Measurements from ENCODE around the gene ITSN1. TPM values are rescaled to one million over a fixed set of nuclear protein-coding genes. Genes with fewer than 3 reads are reported as not detected.

The ITSN1 gene
- total RNA-seq, 1 donor from 2014 or later = 44.0 TPM

- Mint-ChIP-seq H3K27ac (ENCODE audit: unreplicated experiment) (no peak overlapping the region), H3K9me3 (ENCODE audit: unreplicated experiment) (no peaks in the 10 kb centered on the region), H3K4me3 (ENCODE audit: unreplicated experiment) (no peak overlapping the region), H3K27me3 (ENCODE audit: unreplicated experiment) (no peaks in the 10 kb centered on the region), H3K36me3 (ENCODE audit: unreplicated experiment) (peaks cover 13% of the 10 kb centered on the region), H3K4me1 (ENCODE audit: unreplicated experiment) (peaks cover 31% of the 10 kb centered on the region)
- TF ChIP-seq, protein P1, sequence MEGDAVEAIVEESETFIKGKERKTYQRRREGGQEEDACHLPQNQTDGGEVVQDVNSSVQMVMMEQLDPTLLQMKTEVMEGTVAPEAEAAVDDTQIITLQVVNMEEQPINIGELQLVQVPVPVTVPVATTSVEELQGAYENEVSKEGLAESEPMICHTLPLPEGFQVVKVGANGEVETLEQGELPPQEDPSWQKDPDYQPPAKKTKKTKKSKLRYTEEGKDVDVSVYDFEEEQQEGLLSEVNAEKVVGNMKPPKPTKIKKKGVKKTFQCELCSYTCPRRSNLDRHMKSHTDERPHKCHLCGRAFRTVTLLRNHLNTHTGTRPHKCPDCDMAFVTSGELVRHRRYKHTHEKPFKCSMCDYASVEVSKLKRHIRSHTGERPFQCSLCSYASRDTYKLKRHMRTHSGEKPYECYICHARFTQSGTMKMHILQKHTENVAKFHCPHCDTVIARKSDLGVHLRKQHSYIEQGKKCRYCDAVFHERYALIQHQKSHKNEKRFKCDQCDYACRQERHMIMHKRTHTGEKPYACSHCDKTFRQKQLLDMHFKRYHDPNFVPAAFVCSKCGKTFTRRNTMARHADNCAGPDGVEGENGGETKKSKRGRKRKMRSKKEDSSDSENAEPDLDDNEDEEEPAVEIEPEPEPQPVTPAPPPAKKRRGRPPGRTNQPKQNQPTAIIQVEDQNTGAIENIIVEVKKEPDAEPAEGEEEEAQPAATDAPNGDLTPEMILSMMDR (IDR thresholded peaks at IDR 0.05) = no peak
- DNase-seq (ENCODE audit: extremely low spot score, unreplicated experiment) = no peak
Observed at GRCh38 chr21:33899199-33899598, 256.9 kb downstream of the ITSN1 start.

DNA sequence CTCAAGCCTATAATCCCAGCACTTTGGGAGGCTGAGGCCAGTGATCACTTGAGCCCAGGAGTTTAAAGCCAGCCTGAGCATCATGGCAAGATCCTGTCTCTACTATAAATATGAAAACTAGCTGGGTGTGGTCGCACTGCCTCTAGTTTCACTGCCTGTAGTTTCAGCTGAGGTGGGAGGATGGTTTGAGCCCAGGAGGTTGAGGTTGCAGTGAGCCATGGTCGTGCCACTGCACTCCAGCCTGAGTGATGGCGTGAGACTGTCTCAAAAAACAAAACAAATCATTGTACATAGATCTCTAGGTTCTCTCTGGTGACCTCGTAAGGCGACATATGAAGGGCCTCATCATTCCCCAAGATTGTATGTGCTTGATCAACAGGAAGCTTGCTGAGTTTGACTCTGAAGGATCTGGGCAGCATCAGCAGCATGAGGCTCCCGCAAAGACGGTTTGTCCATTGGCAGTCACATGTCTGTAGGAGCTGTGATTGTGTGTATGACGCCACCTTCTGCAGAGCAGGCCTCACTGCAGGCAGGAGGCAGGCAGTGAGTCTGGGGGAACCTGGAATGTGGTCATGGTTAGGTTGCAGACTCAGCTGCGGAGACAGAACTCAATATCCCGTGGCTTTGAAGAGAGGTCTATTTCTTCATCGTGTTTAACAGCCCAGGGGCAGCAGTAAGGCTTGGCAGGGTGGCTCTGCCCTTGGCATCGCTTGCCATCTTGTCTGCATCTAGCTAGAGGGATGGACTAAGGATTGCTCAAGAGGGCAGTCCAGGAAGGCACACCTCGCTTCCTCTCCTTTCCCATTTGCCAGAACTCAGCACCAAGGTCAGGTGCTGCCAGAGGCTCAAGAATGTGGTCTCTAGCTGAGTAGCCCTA lies 259.3 kb downstream of the ITSN1 start:
- H3K36me3 Mint-ChIP-seq (ENCODE audit: unreplicated experiment) = peaks cover 19% of the 10 kb centered on the region
- H3K27ac Mint-ChIP-seq (ENCODE audit: unreplicated experiment) = no peak overlapping the region
- H3K4me3 Mint-ChIP-seq (ENCODE audit: unreplicated experiment) = no peak overlapping the region
- H3K9me3 Mint-ChIP-seq (ENCODE audit: unreplicated experiment) = no peaks in the 10 kb centered on the region
- H3K27me3 Mint-ChIP-seq (ENCODE audit: unreplicated experiment) = no peaks in the 10 kb centered on the region
- no peak for DNase-seq (ENCODE audit: extremely low spot score, unreplicated experiment)
- TF ChIP-seq, protein P1 (IDR thresholded peaks at IDR 0.05) = peak; percentile 70
- H3K4me1 Mint-ChIP-seq (ENCODE audit: unreplicated experiment) = peaks cover 21% of the 10 kb centered on the region

- TF ChIP-seq, protein P1 (IDR thresholded peaks at IDR 0.05) = no peak
- no peak for DNase-seq (ENCODE audit: extremely low spot score, unreplicated experiment)
- peaks cover 25% of the 10 kb centered on the region for H3K36me3 Mint-ChIP-seq (ENCODE audit: unreplicated experiment)
- peaks cover 19% of the 10 kb centered on the region for H3K4me1 Mint-ChIP-seq (ENCODE audit: unreplicated experiment)
- no peaks in the 10 kb centered on the region for H3K9me3 Mint-ChIP-seq (ENCODE audit: unreplicated experiment)
- H3K27ac Mint-ChIP-seq (ENCODE audit: unreplicated experiment) = no peak overlapping the region
- no peak overlapping the region for H3K4me3 Mint-ChIP-seq (ENCODE audit: unreplicated experiment)
- H3K27me3 Mint-ChIP-seq (ENCODE audit: unreplicated experiment) = no peaks in the 10 kb centered on the region
Observed at GRCh38 chr21:33902349-33902748, 260.0 kb downstream of the ITSN1 start.

GRCh38 chr21:33904041-33904440 lies 261.7 kb downstream of the ITSN1 start:
- no peaks in the 10 kb centered on the region for H3K27me3 Mint-ChIP-seq (ENCODE audit: unreplicated experiment)
- H3K4me1 Mint-ChIP-seq (ENCODE audit: unreplicated experiment) = peaks cover 12% of the 10 kb centered on the region
- no peak overlapping the region for H3K27ac Mint-ChIP-seq (ENCODE audit: unreplicated experiment)
- TF ChIP-seq, protein P1 (IDR thresholded peaks at IDR 0.05) = no peak
- H3K36me3 Mint-ChIP-seq (ENCODE audit: unreplicated experiment) = peaks cover 37% of the 10 kb centered on the region
- no peak overlapping the region for H3K4me3 Mint-ChIP-seq (ENCODE audit: unreplicated experiment)
- H3K9me3 Mint-ChIP-seq (ENCODE audit: unreplicated experiment) = no peaks in the 10 kb centered on the region
- DNase-seq (ENCODE audit: extremely low spot score, unreplicated experiment) = no peak

DNA sequence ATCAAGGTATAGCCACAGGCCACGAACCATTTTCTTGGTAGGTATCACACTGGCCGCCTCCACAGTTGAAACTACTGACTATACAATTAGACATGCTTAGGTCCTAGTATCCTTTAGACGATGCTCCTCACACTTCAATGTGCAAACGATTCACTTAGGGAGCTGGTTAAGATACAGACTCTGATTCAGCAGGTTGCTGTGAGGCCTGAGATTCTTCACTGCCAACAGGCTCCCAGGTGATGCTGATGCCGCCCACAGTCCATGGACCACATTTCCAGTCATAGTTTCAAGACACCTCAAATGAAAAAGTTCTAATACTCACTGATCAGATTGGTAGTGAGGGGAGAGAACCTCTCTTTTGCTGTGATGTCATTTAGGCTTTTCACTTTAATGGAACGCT lies 266.5 kb downstream of the ITSN1 start:
- H3K27me3 Mint-ChIP-seq (ENCODE audit: unreplicated experiment) = no peaks in the 10 kb centered on the region
- H3K9me3 Mint-ChIP-seq (ENCODE audit: unreplicated experiment) = no peaks in the 10 kb centered on the region
- no peak overlapping the region for H3K27ac Mint-ChIP-seq (ENCODE audit: unreplicated experiment)
- H3K4me1 Mint-ChIP-seq (ENCODE audit: unreplicated experiment) = peaks cover 1% of the 10 kb centered on the region
- no peak overlapping the region for H3K4me3 Mint-ChIP-seq (ENCODE audit: unreplicated experiment)
- DNase-seq (ENCODE audit: extremely low spot score, unreplicated experiment) = peak; percentile 1
- TF ChIP-seq, protein P1 (IDR thresholded peaks at IDR 0.05) = no peak
- peaks cover 40% of the 10 kb centered on the region for H3K36me3 Mint-ChIP-seq (ENCODE audit: unreplicated experiment)

Data from osteocyte (in vitro differentiated cells).